ENCODE data around the gene ZNF805. TPM values are rescaled to one million over a fixed set of nuclear protein-coding genes. Genes with fewer than 3 reads are reported as not detected.

The ZNF805 gene
- total RNA-seq, 1 experiment from 2014 or later: 12.9 TPM

- peaks cover 21% of the 10 kb centered on the region for H3K4me1 ChIP-seq (ENCODE audit: insufficient read depth, low read length)
- CTCF ChIA-PET: no interaction called here
- DNase-seq: peak; percentile 95
These were observed 29.3 kb downstream of the ZNF805 start for GRCh38 chr19:57269515-57270250.

DNA sequence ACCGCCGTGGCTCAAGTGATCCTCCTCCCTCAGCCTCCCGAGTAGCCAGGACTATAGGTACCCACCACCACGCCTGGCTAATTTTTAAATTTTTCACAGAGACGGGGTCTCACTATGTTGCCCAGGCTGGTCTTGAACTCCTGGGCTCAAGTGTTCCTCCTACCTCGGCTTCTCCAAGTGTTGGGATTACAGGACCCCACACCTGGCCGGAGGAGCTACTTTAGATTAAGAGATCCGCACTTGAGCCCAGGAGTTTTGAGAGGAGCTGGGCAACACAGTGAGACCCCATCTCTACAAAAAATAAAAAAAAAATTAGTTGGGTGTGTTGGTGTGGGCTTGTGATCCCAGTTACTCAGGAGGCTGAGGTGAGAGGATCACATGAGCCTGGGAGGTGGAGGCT is 30.8 kb downstream of the ZNF805 start:
- DNase-seq (no peak), ATAC-seq (no peak)
- no peaks in the 10 kb centered on the region for H3K9me2 ChIP-seq (replicated peaks; ENCODE audit: low read length)
- no peaks in the 10 kb centered on the region for H3K79me2 ChIP-seq (ENCODE audit: low read length)
- H4K20me1 ChIP-seq (ENCODE audit: low read length): no peaks in the 10 kb centered on the region
- POLR2A ChIA-PET (ENCODE audit: unreplicated experiment): no interaction called here
- no peak overlapping the region for H3K9ac ChIP-seq (ENCODE audit: low read length)
- no peaks in the 10 kb centered on the region for H3K36me3 ChIP-seq (ENCODE audit: low read depth, low read length)
- no peak overlapping the region for H3K4me3 ChIP-seq (ENCODE audit: low read length)
- intact Hi-C loops (cut with micrococcal nuclease): no loop called here
- no peak overlapping the region for H3K4me2 ChIP-seq (ENCODE audit: low read length)
- H3K9me3 ChIP-seq (ENCODE audit: low read length): no peaks in the 10 kb centered on the region
- CTCF ChIA-PET: no interaction called here
- no peak overlapping the region for H2AFZ ChIP-seq (ENCODE audit: low read length)
- TF ChIP-seq EZH2 (IDR thresholded peaks at IDR 0.05; ENCODE audit: low read length, unreplicated experiment) (no peak), EZH2phosphoT487 (IDR thresholded peaks at IDR 0.05; ENCODE audit: borderline replicate concordance, low read length) (no peak)
- TF ChIP-seq, protein P1, sequence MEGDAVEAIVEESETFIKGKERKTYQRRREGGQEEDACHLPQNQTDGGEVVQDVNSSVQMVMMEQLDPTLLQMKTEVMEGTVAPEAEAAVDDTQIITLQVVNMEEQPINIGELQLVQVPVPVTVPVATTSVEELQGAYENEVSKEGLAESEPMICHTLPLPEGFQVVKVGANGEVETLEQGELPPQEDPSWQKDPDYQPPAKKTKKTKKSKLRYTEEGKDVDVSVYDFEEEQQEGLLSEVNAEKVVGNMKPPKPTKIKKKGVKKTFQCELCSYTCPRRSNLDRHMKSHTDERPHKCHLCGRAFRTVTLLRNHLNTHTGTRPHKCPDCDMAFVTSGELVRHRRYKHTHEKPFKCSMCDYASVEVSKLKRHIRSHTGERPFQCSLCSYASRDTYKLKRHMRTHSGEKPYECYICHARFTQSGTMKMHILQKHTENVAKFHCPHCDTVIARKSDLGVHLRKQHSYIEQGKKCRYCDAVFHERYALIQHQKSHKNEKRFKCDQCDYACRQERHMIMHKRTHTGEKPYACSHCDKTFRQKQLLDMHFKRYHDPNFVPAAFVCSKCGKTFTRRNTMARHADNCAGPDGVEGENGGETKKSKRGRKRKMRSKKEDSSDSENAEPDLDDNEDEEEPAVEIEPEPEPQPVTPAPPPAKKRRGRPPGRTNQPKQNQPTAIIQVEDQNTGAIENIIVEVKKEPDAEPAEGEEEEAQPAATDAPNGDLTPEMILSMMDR (conservative IDR thresholded peaks at IDR 0.05; ENCODE audit: low read depth, low read length): no peak
- BruUV-seq (replicated peaks): no TSS peak
- H3K27ac ChIP-seq (ENCODE audit: low read length): no peak overlapping the region
- no peaks in the 10 kb centered on the region for H3F3A ChIP-seq (ENCODE audit: low read length, unreplicated experiment)
- no peaks in the 10 kb centered on the region for H3K27me3 ChIP-seq (ENCODE audit: low read length)
- H3K4me1 ChIP-seq (ENCODE audit: insufficient read depth, low read length): peaks cover 21% of the 10 kb centered on the region

More at GRCh38 chr19:57269515-57270250, 29.3 kb downstream of the ZNF805 start:
- Histone ChIP-seq H4K20me1 (ENCODE audit: low read length) (no peaks in the 10 kb centered on the region), H3K27ac (ENCODE audit: low read length) (peak overlapping the region; percentile 33), H3K9me3 (ENCODE audit: low read length) (no peaks in the 10 kb centered on the region), H3K4me2 (ENCODE audit: low read length) (peak overlapping the region; percentile 45), H3K36me3 (ENCODE audit: low read depth, low read length) (no peaks in the 10 kb centered on the region), H3K27me3 (ENCODE audit: low read length) (no peaks in the 10 kb centered on the region), H3K79me2 (ENCODE audit: low read length) (no peaks in the 10 kb centered on the region), H3K9me2 (replicated peaks; ENCODE audit: low read length) (no peaks in the 10 kb centered on the region), H3K9ac (ENCODE audit: low read length) (no peak overlapping the region), H3K4me3 (ENCODE audit: low read length) (peak overlapping the region; percentile 6; the same call in 1 of the 2 replicates), H3F3A (ENCODE audit: low read length, unreplicated experiment) (no peaks in the 10 kb centered on the region), H2AFZ (ENCODE audit: low read length) (no peak overlapping the region)
- peak; percentile 97 for ATAC-seq
- BruUV-seq (replicated peaks): no TSS peak
- POLR2A ChIA-PET (ENCODE audit: unreplicated experiment): no interaction called here
- TF ChIP-seq EZH2 (IDR thresholded peaks at IDR 0.05; ENCODE audit: low read length, unreplicated experiment) (no peak), EZH2phosphoT487 (IDR thresholded peaks at IDR 0.05; ENCODE audit: borderline replicate concordance, low read length) (no peak)
- TF ChIP-seq, protein P1 (conservative IDR thresholded peaks at IDR 0.05; ENCODE audit: low read depth, low read length): no peak
- intact Hi-C loops (cut with micrococcal nuclease): no loop called here

DNA sequence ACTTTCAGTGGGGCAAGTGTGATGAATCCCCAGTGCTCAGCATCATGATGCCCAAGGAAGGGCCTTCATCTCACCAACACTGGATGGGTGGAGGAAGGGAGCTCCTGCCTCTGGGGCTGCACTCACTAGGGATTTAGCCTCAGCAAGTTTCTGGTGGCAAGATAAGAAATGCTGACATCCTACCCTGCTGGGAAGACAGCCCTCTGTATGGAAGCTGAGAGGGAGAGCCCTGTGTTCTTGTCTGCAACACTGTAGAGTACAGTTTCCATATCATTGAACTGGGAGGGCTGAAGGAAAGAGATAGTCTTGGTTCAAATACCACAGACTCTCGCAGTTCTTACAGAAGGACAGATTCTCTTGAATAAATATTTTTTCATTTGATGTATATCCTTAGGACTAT is 32.6 kb downstream of the ZNF805 start:
- Histone ChIP-seq H3K4me2 (ENCODE audit: low read length) (no peak overlapping the region), H3K4me1 (ENCODE audit: insufficient read depth, low read length) (peaks cover 22% of the 10 kb centered on the region), H3K36me3 (ENCODE audit: low read depth, low read length) (no peaks in the 10 kb centered on the region), H4K20me1 (ENCODE audit: low read length) (no peaks in the 10 kb centered on the region), H3K27ac (ENCODE audit: low read length) (no peak overlapping the region), H2AFZ (ENCODE audit: low read length) (no peak overlapping the region), H3K27me3 (ENCODE audit: low read length) (no peaks in the 10 kb centered on the region), H3K79me2 (ENCODE audit: low read length) (no peaks in the 10 kb centered on the region), H3K4me3 (ENCODE audit: low read length) (no peak overlapping the region), H3F3A (ENCODE audit: low read length, unreplicated experiment) (no peaks in the 10 kb centered on the region), H3K9ac (ENCODE audit: low read length) (no peak overlapping the region), H3K9me3 (ENCODE audit: low read length) (no peaks in the 10 kb centered on the region), H3K9me2 (replicated peaks; ENCODE audit: low read length) (no peaks in the 10 kb centered on the region)
- ATAC-seq (no peak), DNase-seq (no peak)
- intact Hi-C loops (cut with micrococcal nuclease): no loop called here
- POLR2A ChIA-PET (ENCODE audit: unreplicated experiment): no interaction called here
- CTCF ChIA-PET: interaction anchor here (0.5 kb wide), 1 partner anchor 75 kb away, joined by 4 read pairs; no protein-coding TSS in a partner anchor
- no TSS peak for BruUV-seq (replicated peaks)
- TF ChIP-seq EZH2 (IDR thresholded peaks at IDR 0.05; ENCODE audit: low read length, unreplicated experiment): no peak
